K562 (cell line): ENCODE measurements around the gene PRXL2A. TPM values are rescaled to one million over a fixed set of nuclear protein-coding genes. Genes with fewer than 3 reads are reported as not detected.

ENCODE experiments used
- BCL6 ChIP-seq: fragments of 250-450 bp; sonication (Bioruptor Pico); IDR thresholded peaks from 2 replicates; pipeline ENCODE4 v1.4.0; 2020
- BCLAF1 ChIP-seq, 2 experiments: fragments of 450-650 bp in 1 of 2; IDR thresholded peaks; 2 replicates each; pipeline ENCODE4 v1.6.1; 2011 to 2017; ENCODE audit warnings: low read depth in 2 of 2, antibody characterized with exemption in 1 of 2, borderline replicate concordance in 1 of 2, low read length in 1 of 2, mild to moderate bottlenecking in 1 of 2, mixed read lengths in 1 of 2; ENCODE audit not compliant: control insufficient read depth in 1 of 2
- BMI1 ChIP-seq: fragments of 150-350 bp; IDR thresholded peaks from 2 replicates; pipeline ENCODE4 v1.6.1; 2014; ENCODE audit warnings: low read length
- CEBPB ChIP-seq: fragments of 450-650 bp; IDR thresholded peaks from 2 replicates; pipeline ENCODE4 v1.6.1; 2016; ENCODE audit warnings: missing genetic modification characterization, missing compliant biosample characterization
- CHD2 ChIP-seq: IDR thresholded peaks from 2 replicates; pipeline ENCODE4 v1.6.1; 2011; ENCODE audit warnings: low read depth, low read length
- E2F3 ChIP-seq: fragments of 250-450 bp; sonication (Bioruptor Pico); IDR thresholded peaks from 2 replicates; pipeline ENCODE4 v1.4.0; 2020; ENCODE audit warnings: mild to moderate bottlenecking
- HCFC1 ChIP-seq: IDR thresholded peaks from 2 replicates; pipeline ENCODE4 v1.6.1; 2012; ENCODE audit warnings: low read depth, low read length, improper control_type of control experiment
- KDM2B ChIP-seq: fragments of 250-450 bp; sonication (Bioruptor Pico); IDR thresholded peaks from 2 replicates; pipeline ENCODE4 v1.8.0; 2021; ENCODE audit warnings: mild to moderate bottlenecking, moderate library complexity
- L3MBTL2 ChIP-seq: fragments of 450-650 bp; IDR thresholded peaks from 2 replicates; pipeline ENCODE4 v1.6.1; 2016; ENCODE audit warnings: mild to moderate bottlenecking, moderate library complexity
- POLR2A ChIP-seq: fragments of 450-650 bp; conservative IDR thresholded peaks from 2 replicates; pipeline ENCODE4 v1.6.1; 2016
- RBBP5 ChIP-seq: fragments of 200-600 bp; sonication (generic); IDR thresholded peaks from 2 replicates; pipeline ENCODE4 v1.6.1; 2012; ENCODE audit warnings: borderline replicate concordance, mild to moderate bottlenecking, low read length, control low read depth, inconsistent platforms; ENCODE audit not compliant: insufficient read depth, poor library complexity, severe bottlenecking
- SIN3A ChIP-seq, 2 experiments: fragments of 150-350 bp in 1 of 2; IDR thresholded peaks; 2 replicates each; pipeline ENCODE4 v1.6.1; 2011 to 2016; ENCODE audit warnings: borderline replicate concordance in 2 of 2, low read depth in 2 of 2, low read length in 2 of 2, mild to moderate bottlenecking in 2 of 2, moderate library complexity in 2 of 2; ENCODE audit not compliant: control insufficient read depth in 1 of 2
- ZBTB8A ChIP-seq: fragments of 450-650 bp; IDR thresholded peaks from 2 replicates; pipeline ENCODE4 v1.6.1; 2018; ENCODE audit warnings: mild to moderate bottlenecking, moderate library complexity; ENCODE audit not compliant: partially characterized antibody
- ZNF24 ChIP-seq: fragments of 450-650 bp; IDR thresholded peaks from 2 replicates; pipeline ENCODE4 v1.6.1; 2016
- ZNF316 ChIP-seq: fragments of 450-650 bp; IDR thresholded peaks from 2 replicates; pipeline ENCODE4 v1.6.1; 2016
- ZNF583 ChIP-seq: fragments of 250-450 bp; sonication (Bioruptor Pico); IDR thresholded peaks from 2 replicates; pipeline ENCODE4 v1.4.0; 2020
- polyA plus RNA-seq, 8 experiments: library from polyadenylated mRNA; depleted of rRNA in 4 of 8; stranded (reverse) in 5 of 8; unstranded in 3 of 8; fragments of >200 nt; fragmentation: Nextera tagmentation in 2 of 8; fragmentation: Illumina TruSeq in 1 of 8; extraction: Ambion mirVana in 2 of 8; extraction: Trizol in 1 of 8; gene quantifications; 2 replicates each; pipeline versions ENCODE4 v1.2.1 to v1.2.3, GENCODE V29; 2011 to 2014; ENCODE audit warnings: inconsistent platforms in 1 of 8, missing spikeins in 1 of 8
- total RNA-seq, 7 experiments: library from RNA; depleted of rRNA in 6 of 7; stranded (reverse); fragments of >200 nt in 6 of 7; fragmentation: Illumina TruSeq in 2 of 7; extraction: Trizol in 2 of 7; gene quantifications; 2 replicates each; pipeline versions ENCODE4 v1.2.1 to v1.2.3, GENCODE V29; 2011 to 2021; ENCODE audit warnings: low replicate concordance in 1 of 7
- TF ChIP-seq, protein P1 (sequence below): IDR thresholded peaks from 2 replicates; pipeline ENCODE4 v1.6.1; 2014; ENCODE audit warnings: antibody characterized with exemption
- TF ChIP-seq, protein P2 (sequence below): fragments of 250-450 bp; sonication (Bioruptor Pico); IDR thresholded peaks from 2 replicates; pipeline ENCODE4 v1.5.0; 2020; ENCODE audit warnings: mild to moderate bottlenecking, borderline replicate concordance
- TF ChIP-seq, protein P3 (sequence below): fragments of 450-650 bp; IDR thresholded peaks from 2 replicates; pipeline ENCODE4 v1.6.1; 2014; ENCODE audit warnings: low read depth, mild to moderate bottlenecking, moderate library complexity, borderline replicate concordance

PRXL2A gene
- total and polyA plus RNA-seq, 9 of the 15 experiments (the other 6 are each of a cell fraction or from before 2014, with no cell fraction given) = 0.14 to 1.2 (median 0.75) TPM

- TF ChIP-seq BCLAF1 (IDR thresholded peaks at IDR 0.05; ENCODE audit: borderline replicate concordance in 1 of 2, control insufficient read depth in 1 of 2, low read depth in 2 of 2, low read length in 1 of 2) (no peak), ZBTB8A (no peak), HCFC1 (no peak), CEBPB (tag) (no peak), BMI1 (no peak), ZNF316 (no peak), KDM2B (CRISPR knock-in tag) (peak; percentile 95), E2F3 (peak; percentile 50; the same call in 1 of the 2 replicates), L3MBTL2 (peak; percentile 9), POLR2A (peak; percentile 57; the same call in 1 of the 2 replicates), CHD2 (no peak), RBBP5 (peak; percentile 72), ZNF24 (peak; percentile 66), BCL6 (CRISPR knock-in tag) (no peak), ZNF583 (CRISPR knock-in tag) (0 out of 2 replicates have a peak, but pooled peaks have one; percentile 14), SIN3A (IDR thresholded peaks at IDR 0.05; ENCODE audit: borderline replicate concordance in 2 of 2, control insufficient read depth in 1 of 2, low read depth in 2 of 2, low read length in 2 of 2) (peak in 1 of 2 experiments; percentile 84; a peak in 2 of 4 replicates)
- TF ChIP-seq, protein P1, sequence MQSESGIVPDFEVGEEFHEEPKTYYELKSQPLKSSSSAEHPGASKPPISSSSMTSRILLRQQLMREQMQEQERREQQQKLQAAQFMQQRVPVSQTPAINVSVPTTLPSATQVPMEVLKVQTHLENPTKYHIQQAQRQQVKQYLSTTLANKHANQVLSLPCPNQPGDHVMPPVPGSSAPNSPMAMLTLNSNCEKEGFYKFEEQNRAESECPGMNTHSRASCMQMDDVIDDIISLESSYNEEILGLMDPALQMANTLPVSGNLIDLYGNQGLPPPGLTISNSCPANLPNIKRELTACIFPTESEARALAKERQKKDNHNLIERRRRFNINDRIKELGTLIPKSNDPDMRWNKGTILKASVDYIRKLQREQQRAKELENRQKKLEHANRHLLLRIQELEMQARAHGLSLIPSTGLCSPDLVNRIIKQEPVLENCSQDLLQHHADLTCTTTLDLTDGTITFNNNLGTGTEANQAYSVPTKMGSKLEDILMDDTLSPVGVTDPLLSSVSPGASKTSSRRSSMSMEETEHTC = no peak
- TF ChIP-seq, protein P2, sequence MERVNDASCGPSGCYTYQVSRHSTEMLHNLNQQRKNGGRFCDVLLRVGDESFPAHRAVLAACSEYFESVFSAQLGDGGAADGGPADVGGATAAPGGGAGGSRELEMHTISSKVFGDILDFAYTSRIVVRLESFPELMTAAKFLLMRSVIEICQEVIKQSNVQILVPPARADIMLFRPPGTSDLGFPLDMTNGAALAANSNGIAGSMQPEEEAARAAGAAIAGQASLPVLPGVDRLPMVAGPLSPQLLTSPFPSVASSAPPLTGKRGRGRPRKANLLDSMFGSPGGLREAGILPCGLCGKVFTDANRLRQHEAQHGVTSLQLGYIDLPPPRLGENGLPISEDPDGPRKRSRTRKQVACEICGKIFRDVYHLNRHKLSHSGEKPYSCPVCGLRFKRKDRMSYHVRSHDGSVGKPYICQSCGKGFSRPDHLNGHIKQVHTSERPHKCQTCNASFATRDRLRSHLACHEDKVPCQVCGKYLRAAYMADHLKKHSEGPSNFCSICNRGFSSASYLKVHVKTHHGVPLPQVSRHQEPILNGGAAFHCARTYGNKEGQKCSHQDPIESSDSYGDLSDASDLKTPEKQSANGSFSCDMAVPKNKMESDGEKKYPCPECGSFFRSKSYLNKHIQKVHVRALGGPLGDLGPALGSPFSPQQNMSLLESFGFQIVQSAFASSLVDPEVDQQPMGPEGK (CRISPR knock-in tag) = no peak
- TF ChIP-seq, protein P3, sequence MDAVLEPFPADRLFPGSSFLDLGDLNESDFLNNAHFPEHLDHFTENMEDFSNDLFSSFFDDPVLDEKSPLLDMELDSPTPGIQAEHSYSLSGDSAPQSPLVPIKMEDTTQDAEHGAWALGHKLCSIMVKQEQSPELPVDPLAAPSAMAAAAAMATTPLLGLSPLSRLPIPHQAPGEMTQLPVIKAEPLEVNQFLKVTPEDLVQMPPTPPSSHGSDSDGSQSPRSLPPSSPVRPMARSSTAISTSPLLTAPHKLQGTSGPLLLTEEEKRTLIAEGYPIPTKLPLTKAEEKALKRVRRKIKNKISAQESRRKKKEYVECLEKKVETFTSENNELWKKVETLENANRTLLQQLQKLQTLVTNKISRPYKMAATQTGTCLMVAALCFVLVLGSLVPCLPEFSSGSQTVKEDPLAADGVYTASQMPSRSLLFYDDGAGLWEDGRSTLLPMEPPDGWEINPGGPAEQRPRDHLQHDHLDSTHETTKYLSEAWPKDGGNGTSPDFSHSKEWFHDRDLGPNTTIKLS = no peak
These were observed 45.6 kb downstream of the PRXL2A start, which contains the start of gene TSPAN14 (continued) for GRCh38 chr10:80453842-80454512.
